Hindlimb muscle (tissue), 1 donor: Measurements from ENCODE around the gene RPL15. TPM values are rescaled to one million over a fixed set of nuclear protein-coding genes. Genes with fewer than 3 reads are reported as not detected.
A peak's percentile ranks its signal among the peaks of the same experiment; 100 is the strongest.

Source experiments
- DNase-seq: peaks from one replicate; pipeline ENCODE4 v3.0.0-alpha.2; 2013
- polyA plus RNA-seq: library from polyadenylated mRNA; unstranded; fragments of 120-200 nt; gene quantifications from one replicate; pipeline ENCODE4 v1.2.1, GENCODE V29; 2013; ENCODE audit not compliant: insufficient read length

The RPL15 gene
- polyA plus RNA-seq, 1 donor, result 2,401 TPM

- DNase-seq, result no peak
These were observed 15.6 kb downstream of the RPL15 start for GRCh38 chr3:23932571-23932970.

- no peak for DNase-seq
These were observed 17.3 kb downstream of the RPL15 start for GRCh38 chr3:23934253-23934652.

GRCh38 chr3:23937296-23937695 is 20.4 kb downstream of the RPL15 start:
- no peak for DNase-seq

GRCh38 chr3:23938688-23939087 is 21.8 kb downstream of the RPL15 start:
- no peak for DNase-seq

- no peak for DNase-seq
These were observed 23.8 kb downstream of the RPL15 start for GRCh38 chr3:23940775-23941174.

- no peak for DNase-seq
These were observed 24.5 kb downstream of the RPL15 start for GRCh38 chr3:23941440-23941839.

- DNase-seq, result no peak
These were observed 25.6 kb downstream of the RPL15 start for GRCh38 chr3:23942546-23942945.

GRCh38 chr3:23944007-23944783 is 27.3 kb downstream of the RPL15 start:
- no peak for DNase-seq

- peak; percentile 87 for DNase-seq
These were observed 28.1 kb downstream of the RPL15 start, which contains the start of gene NR1D2 for GRCh38 chr3:23944861-23945662. Gene NR1D2 (plus strand): TSS chr3:23945286. CDS start chr3:23945579, 293 bp downstream.

- DNase-seq, result no peak
These were observed 28.7 kb downstream of the RPL15 start for GRCh38 chr3:23945663-23945912.

- peak; percentile 98 for DNase-seq
These were observed 29.2 kb downstream of the RPL15 start for GRCh38 chr3:23945913-23946687.

- DNase-seq, result no peak
These were observed 31.8 kb downstream of the RPL15 start for GRCh38 chr3:23948761-23949160.

GRCh38 chr3:23949784-23950183 is 32.9 kb downstream of the RPL15 start:
- DNase-seq, result no peak

GRCh38 chr3:23950293-23950692 is 33.4 kb downstream of the RPL15 start:
- DNase-seq, result no peak

- DNase-seq, result no peak
These were observed 35.7 kb downstream of the RPL15 start for GRCh38 chr3:23952646-23953045.

- no peak for DNase-seq
These were observed 36.6 kb downstream of the RPL15 start for GRCh38 chr3:23953523-23953922.

GRCh38 chr3:23954144-23954543 is 37.2 kb downstream of the RPL15 start:
- DNase-seq, result no peak

GRCh38 chr3:23956701-23957100 is 39.8 kb downstream of the RPL15 start:
- DNase-seq, result no peak

- no peak for DNase-seq
These were observed 42.4 kb downstream of the RPL15 start for GRCh38 chr3:23959135-23959900.

- no peak for DNase-seq
These were observed 43.7 kb downstream of the RPL15 start for GRCh38 chr3:23960649-23961048.

GRCh38 chr3:23961066-23961465 is 44.1 kb downstream of the RPL15 start:
- DNase-seq, result no peak

- no peak for DNase-seq
These were observed 45.0 kb downstream of the RPL15 start for GRCh38 chr3:23961913-23962312.
